Lung (tissue), 12 donors: ENCODE results near the gene PMF1. TPM values are rescaled to one million over a fixed set of nuclear protein-coding genes. Genes with fewer than 3 reads are reported as not detected.

Experiments
- ATAC-seq: fragments of 200-7000 bp; cut with Tn5 transposase; one replicate; pipeline ENCODE4 v1.9.1; 2020; ENCODE audit warnings: moderate number of reproducible peaks; ENCODE audit not compliant: insufficient read depth, low FRiP score
- DNase-seq, 3 donors: peaks; one replicate each; pipeline ENCODE4 v3.0.0-alpha.2; 2013 to 2017
- H3K27ac ChIP-seq, 2 donors: one replicate each; pipeline ENCODE4 v1.5.1; 2013; ENCODE audit warnings: mild to moderate bottlenecking in 2 of 2, moderate library complexity in 2 of 2, control low read depth in 1 of 2, inconsistent platforms in 1 of 2, low read depth in 1 of 2, low read length in 1 of 2
- H3K27me3 ChIP-seq, 3 donors: one replicate each; pipeline ENCODE4 v1.5.1; 2013; ENCODE audit warnings: low read length in 2 of 3; ENCODE audit not compliant: control insufficient read depth in 3 of 3, insufficient read depth in 3 of 3
- H3K36me3 ChIP-seq, 4 donors: one replicate each; pipeline ENCODE4 v1.5.1; 2013; ENCODE audit warnings: low read length in 4 of 4, mild to moderate bottlenecking in 1 of 4, moderate library complexity in 1 of 4; ENCODE audit not compliant: control insufficient read depth in 4 of 4, insufficient read depth in 4 of 4
- H3K4me1 ChIP-seq, 5 donors: one replicate each; pipeline ENCODE4 v1.5.1; 2013; ENCODE audit warnings: low read length in 5 of 5, mild to moderate bottlenecking in 2 of 5, moderate library complexity in 1 of 5; ENCODE audit not compliant: control insufficient read depth in 5 of 5, insufficient read depth in 5 of 5
- H3K4me3 ChIP-seq: one replicate; pipeline ENCODE4 v1.5.1; 2013; ENCODE audit warnings: mild to moderate bottlenecking, control low read depth, moderate library complexity
- H3K9ac ChIP-seq, 2 donors: one replicate each; pipeline ENCODE4 v1.5.1; 2013; ENCODE audit warnings: low read length in 2 of 2, control low read depth in 1 of 2; ENCODE audit not compliant: insufficient read depth in 1 of 2
- H3K9me3 ChIP-seq, 4 donors: one replicate each; pipeline ENCODE4 v1.5.1; 2013; ENCODE audit warnings: low read length in 3 of 4, mild to moderate bottlenecking in 1 of 4, moderate library complexity in 1 of 4; ENCODE audit not compliant: control insufficient read depth in 4 of 4, insufficient read depth in 3 of 4
- CTCF ChIP-seq: IDR thresholded peaks from 2 replicates; pipeline ENCODE4 v1.5.1; 2012; ENCODE audit warnings: mild to moderate bottlenecking; ENCODE audit errors: control extremely low read depth, extremely low read depth
- WGBS, 2 donors: extraction: QIAGEN DNeasy Blood & Tissue Kit; methylation state at CpG; one replicate each; pipeline ENCODE4 v1.1.7; 2013; 5-methylcytosine and 5-hydroxymethylcytosine counted together
- polyA plus RNA-seq, 2 donors: library from polyadenylated mRNA; stranded (reverse); fragments of 200-250 nt; gene quantifications; one replicate each; pipeline ENCODE4 v1.2.1, GENCODE V29; 2013
- total RNA-seq, 2 donors: library from RNA; depleted of rRNA in 1 of 2; stranded (reverse); fragments of >200 nt in 1 of 2; gene quantifications; one replicate each; pipeline ENCODE4 v1.2.1, GENCODE V29; 2014 to 2021
- donor health status: control.
- donor health status: control.
- donor health status: Bipolar disorder and iron deficiency.
- donor health status: healthy.
- donor health status: DM: yes; HTN: yes; CAD: no.

The PMF1 gene
- total and polyA plus RNA-seq, 4 donors: 60.0 to 144 (median 64.7) TPM

GRCh38 chr1:156238248-156238647, 25.4 kb downstream of the PMF1 start:
- no peak for ATAC-seq
- no peaks in the 10 kb centered on the region for H3K4me1 ChIP-seq
- H3K27ac ChIP-seq: no peak overlapping the region
- no peak for DNase-seq
- H3K9me3 ChIP-seq: peaks cover 0 to 3% (median 0%) of the 10 kb centered on the region in 4 donors
- WGBS, 2 donors: 95% methylated on average over 5 of the region's 5 CpGs
- no peak overlapping the region for H3K9ac ChIP-seq
- H3K27me3 ChIP-seq: no peaks in the 10 kb centered on the region
- no peak overlapping the region for H3K4me3 ChIP-seq
- no peak for TF ChIP-seq CTCF
- peaks cover 11 to 62% (median 31%) of the 10 kb centered on the region in 4 donors for H3K36me3 ChIP-seq

DNA sequence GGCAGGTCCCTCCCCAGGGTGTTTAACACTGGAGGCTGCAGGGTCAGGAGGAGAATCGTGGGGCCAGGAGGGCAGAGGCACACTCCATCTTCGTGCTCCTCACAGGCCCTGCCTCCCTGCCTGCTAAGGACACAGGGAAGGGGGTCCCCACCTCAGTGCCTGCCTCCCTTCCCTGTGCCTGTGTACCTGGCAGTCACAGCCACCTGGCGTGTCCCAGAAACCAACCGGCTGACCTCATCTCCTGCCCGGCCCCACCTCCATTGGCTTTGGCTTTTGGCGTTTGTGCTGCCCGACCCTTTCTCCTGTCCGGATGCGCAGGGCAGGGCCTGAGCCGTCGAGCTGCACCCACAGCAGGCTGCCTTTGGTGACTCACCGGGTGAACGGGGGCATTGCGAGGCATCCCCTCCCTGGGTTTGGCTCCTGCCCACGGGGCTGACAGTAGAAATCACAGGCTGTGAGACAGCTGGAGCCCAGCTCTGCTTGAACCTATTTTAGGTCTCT, 28.6 kb downstream of the PMF1 start:
- no peak overlapping the region for H3K27ac ChIP-seq
- peaks cover 0 to 11% (median 0%) of the 10 kb centered on the region in 5 donors for H3K4me1 ChIP-seq
- ATAC-seq (no peak), DNase-seq (no peak)
- peaks cover 0 to 3% (median 0%) of the 10 kb centered on the region in 4 donors for H3K9me3 ChIP-seq
- peaks cover 5 to 44% (median 19%) of the 10 kb centered on the region in 4 donors for H3K36me3 ChIP-seq
- peaks cover 0 to 14% (median 12%) of the 10 kb centered on the region in 3 donors for H3K27me3 ChIP-seq
- no peak overlapping the region for H3K9ac ChIP-seq
- no peak for TF ChIP-seq CTCF
- no peak overlapping the region for H3K4me3 ChIP-seq
- 66 to 69% methylated on average over 15 of the region's 15 CpGs for WGBS, 2 donors

GRCh38 chr1:156241926-156242325, 29.1 kb downstream of the PMF1 start, which contains the start of gene BGLAP:
Gene BGLAP (plus strand): TSS chr1:156242184. CDS start chr1:156242232, 48 bp downstream.
- Histone ChIP-seq H3K4me3 (no peak within 1 kb of the TSS), H3K27ac (no peak within 1 kb of the TSS), H3K36me3 (peaks cover 2 to 39% (median 14%) of the 10 kb centered on the region in 4 donors), H3K4me1 (peaks cover 0 to 11% (median 0%) of the 10 kb centered on the region in 5 donors), H3K27me3 (peaks cover 0 to 16% (median 12%) of the 10 kb centered on the region in 3 donors), H3K9ac (no peak within 1 kb of the TSS), H3K9me3 (peaks cover 0 to 3% (median 0%) of the 10 kb centered on the region in 4 donors)
- no peak for TF ChIP-seq CTCF
- no peak for DNase-seq
- ATAC-seq: no peak
- WGBS, 2 donors: 63 to 78% methylated on average over 12 to 14 of the region's 14 CpGs
